ENCODE results near the gene KLHL24. TPM values are rescaled to one million over a fixed set of nuclear protein-coding genes. Genes with fewer than 3 reads are reported as not detected.

KLHL24 gene
- total and polyA plus RNA-seq, 2 of the 13 experiments (the other 11 are each of a cell fraction or from before 2014, with no cell fraction given): 6.9 to 15.7 TPM

DNA sequence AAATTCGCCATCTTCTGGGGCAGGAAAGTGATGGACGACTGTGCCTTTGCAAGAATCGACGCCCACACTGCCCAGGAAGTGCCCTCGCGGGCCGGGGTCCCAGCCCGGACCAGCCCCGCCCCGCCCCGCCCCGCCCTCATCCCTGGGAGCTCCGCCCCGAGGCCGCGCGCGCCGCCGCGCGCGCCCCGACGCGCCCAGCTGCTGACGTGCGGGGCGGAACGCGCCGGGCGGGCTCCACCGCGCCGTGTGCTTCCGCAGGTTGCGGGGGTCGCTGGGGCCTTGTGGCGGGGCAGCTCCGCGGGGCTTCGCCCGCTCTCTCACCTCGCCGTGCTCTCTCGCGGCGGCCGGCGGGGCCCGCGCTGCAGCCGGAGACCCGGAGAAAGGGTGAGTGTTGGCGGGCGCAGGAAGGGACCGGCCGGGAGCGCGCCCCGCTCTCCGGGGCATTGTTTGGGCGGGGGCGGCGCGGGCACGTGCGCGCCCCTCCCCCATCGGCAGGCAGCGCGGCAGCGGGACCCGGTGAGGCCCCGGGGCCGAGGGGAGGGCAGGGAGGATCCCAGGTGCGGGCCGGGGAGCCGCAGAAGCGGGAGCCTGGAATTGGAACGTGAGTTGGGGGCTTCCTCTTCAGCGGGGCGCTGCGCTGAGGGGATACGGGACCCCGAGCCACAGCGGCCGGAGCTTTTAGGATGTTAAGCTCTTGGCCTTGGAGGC is 62.3 kb downstream of the KLHL24 start, which contains the start of gene YEATS2 (continued):
- TF ChIP-seq TAF1 (CRISPR knock-in tag; IDR thresholded peaks at IDR 0.05) (peak; percentile 49), ZFP36L2 (CRISPR knock-in tag; IDR thresholded peaks at IDR 0.05) (no peak), ZNF207 (IDR thresholded peaks at IDR 0.05; ENCODE audit: borderline replicate concordance) (no peak), ZNF737 (CRISPR knock-in tag; IDR thresholded peaks at IDR 0.05; ENCODE audit: borderline replicate concordance) (0 out of 2 replicates have a peak, but pooled peaks have one; percentile 41), KLF15 (CRISPR knock-in tag; IDR thresholded peaks at IDR 0.05; ENCODE audit: borderline replicate concordance) (no peak), ZNF335 (CRISPR knock-in tag; IDR thresholded peaks at IDR 0.05) (no peak), ZBTB42 (CRISPR knock-in tag; IDR thresholded peaks at IDR 0.05) (peak; percentile 30; the same call in 1 of the 2 replicates), HNF4A (CRISPR knock-in tag; IDR thresholded peaks at IDR 0.05) (no peak), ZMYM2 (CRISPR knock-in tag; IDR thresholded peaks at IDR 0.05) (no peak), ZNF441 (CRISPR knock-in tag; IDR thresholded peaks at IDR 0.05; ENCODE audit: borderline replicate concordance) (peak; percentile 25; the same call in 1 of the 2 replicates)
- TF ChIP-seq, protein P1, sequence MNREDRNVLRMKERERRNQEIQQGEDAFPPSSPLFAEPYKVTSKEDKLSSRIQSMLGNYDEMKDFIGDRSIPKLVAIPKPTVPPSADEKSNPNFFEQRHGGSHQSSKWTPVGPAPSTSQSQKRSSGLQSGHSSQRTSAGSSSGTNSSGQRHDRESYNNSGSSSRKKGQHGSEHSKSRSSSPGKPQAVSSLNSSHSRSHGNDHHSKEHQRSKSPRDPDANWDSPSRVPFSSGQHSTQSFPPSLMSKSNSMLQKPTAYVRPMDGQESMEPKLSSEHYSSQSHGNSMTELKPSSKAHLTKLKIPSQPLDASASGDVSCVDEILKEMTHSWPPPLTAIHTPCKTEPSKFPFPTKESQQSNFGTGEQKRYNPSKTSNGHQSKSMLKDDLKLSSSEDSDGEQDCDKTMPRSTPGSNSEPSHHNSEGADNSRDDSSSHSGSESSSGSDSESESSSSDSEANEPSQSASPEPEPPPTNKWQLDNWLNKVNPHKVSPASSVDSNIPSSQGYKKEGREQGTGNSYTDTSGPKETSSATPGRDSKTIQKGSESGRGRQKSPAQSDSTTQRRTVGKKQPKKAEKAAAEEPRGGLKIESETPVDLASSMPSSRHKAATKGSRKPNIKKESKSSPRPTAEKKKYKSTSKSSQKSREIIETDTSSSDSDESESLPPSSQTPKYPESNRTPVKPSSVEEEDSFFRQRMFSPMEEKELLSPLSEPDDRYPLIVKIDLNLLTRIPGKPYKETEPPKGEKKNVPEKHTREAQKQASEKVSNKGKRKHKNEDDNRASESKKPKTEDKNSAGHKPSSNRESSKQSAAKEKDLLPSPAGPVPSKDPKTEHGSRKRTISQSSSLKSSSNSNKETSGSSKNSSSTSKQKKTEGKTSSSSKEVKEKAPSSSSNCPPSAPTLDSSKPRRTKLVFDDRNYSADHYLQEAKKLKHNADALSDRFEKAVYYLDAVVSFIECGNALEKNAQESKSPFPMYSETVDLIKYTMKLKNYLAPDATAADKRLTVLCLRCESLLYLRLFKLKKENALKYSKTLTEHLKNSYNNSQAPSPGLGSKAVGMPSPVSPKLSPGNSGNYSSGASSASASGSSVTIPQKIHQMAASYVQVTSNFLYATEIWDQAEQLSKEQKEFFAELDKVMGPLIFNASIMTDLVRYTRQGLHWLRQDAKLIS (CRISPR knock-in tag; IDR thresholded peaks at IDR 0.05): no peak
- TF ChIP-seq, protein P2, sequence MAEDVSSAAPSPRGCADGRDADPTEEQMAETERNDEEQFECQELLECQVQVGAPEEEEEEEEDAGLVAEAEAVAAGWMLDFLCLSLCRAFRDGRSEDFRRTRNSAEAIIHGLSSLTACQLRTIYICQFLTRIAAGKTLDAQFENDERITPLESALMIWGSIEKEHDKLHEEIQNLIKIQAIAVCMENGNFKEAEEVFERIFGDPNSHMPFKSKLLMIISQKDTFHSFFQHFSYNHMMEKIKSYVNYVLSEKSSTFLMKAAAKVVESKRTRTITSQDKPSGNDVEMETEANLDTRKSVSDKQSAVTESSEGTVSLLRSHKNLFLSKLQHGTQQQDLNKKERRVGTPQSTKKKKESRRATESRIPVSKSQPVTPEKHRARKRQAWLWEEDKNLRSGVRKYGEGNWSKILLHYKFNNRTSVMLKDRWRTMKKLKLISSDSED (CRISPR knock-in tag; IDR thresholded peaks at IDR 0.05): peak; percentile 70; the same call in 1 of the 2 replicates
- TF ChIP-seq, protein P3, sequence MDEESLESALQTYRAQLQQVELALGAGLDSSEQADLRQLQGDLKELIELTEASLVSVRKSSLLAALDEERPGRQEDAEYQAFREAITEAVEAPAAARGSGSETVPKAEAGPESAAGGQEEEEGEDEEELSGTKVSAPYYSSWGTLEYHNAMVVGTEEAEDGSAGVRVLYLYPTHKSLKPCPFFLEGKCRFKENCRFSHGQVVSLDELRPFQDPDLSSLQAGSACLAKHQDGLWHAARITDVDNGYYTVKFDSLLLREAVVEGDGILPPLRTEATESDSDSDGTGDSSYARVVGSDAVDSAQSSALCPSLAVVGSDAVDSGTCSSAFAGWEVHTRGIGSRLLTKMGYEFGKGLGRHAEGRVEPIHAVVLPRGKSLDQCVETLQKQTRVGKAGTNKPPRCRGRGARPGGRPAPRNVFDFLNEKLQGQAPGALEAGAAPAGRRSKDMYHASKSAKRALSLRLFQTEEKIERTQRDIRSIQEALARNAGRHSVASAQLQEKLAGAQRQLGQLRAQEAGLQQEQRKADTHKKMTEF (CRISPR knock-in tag; IDR thresholded peaks at IDR 0.05): no peak; the same call in 1 of the 2 replicates
- TF ChIP-seq, protein P4, sequence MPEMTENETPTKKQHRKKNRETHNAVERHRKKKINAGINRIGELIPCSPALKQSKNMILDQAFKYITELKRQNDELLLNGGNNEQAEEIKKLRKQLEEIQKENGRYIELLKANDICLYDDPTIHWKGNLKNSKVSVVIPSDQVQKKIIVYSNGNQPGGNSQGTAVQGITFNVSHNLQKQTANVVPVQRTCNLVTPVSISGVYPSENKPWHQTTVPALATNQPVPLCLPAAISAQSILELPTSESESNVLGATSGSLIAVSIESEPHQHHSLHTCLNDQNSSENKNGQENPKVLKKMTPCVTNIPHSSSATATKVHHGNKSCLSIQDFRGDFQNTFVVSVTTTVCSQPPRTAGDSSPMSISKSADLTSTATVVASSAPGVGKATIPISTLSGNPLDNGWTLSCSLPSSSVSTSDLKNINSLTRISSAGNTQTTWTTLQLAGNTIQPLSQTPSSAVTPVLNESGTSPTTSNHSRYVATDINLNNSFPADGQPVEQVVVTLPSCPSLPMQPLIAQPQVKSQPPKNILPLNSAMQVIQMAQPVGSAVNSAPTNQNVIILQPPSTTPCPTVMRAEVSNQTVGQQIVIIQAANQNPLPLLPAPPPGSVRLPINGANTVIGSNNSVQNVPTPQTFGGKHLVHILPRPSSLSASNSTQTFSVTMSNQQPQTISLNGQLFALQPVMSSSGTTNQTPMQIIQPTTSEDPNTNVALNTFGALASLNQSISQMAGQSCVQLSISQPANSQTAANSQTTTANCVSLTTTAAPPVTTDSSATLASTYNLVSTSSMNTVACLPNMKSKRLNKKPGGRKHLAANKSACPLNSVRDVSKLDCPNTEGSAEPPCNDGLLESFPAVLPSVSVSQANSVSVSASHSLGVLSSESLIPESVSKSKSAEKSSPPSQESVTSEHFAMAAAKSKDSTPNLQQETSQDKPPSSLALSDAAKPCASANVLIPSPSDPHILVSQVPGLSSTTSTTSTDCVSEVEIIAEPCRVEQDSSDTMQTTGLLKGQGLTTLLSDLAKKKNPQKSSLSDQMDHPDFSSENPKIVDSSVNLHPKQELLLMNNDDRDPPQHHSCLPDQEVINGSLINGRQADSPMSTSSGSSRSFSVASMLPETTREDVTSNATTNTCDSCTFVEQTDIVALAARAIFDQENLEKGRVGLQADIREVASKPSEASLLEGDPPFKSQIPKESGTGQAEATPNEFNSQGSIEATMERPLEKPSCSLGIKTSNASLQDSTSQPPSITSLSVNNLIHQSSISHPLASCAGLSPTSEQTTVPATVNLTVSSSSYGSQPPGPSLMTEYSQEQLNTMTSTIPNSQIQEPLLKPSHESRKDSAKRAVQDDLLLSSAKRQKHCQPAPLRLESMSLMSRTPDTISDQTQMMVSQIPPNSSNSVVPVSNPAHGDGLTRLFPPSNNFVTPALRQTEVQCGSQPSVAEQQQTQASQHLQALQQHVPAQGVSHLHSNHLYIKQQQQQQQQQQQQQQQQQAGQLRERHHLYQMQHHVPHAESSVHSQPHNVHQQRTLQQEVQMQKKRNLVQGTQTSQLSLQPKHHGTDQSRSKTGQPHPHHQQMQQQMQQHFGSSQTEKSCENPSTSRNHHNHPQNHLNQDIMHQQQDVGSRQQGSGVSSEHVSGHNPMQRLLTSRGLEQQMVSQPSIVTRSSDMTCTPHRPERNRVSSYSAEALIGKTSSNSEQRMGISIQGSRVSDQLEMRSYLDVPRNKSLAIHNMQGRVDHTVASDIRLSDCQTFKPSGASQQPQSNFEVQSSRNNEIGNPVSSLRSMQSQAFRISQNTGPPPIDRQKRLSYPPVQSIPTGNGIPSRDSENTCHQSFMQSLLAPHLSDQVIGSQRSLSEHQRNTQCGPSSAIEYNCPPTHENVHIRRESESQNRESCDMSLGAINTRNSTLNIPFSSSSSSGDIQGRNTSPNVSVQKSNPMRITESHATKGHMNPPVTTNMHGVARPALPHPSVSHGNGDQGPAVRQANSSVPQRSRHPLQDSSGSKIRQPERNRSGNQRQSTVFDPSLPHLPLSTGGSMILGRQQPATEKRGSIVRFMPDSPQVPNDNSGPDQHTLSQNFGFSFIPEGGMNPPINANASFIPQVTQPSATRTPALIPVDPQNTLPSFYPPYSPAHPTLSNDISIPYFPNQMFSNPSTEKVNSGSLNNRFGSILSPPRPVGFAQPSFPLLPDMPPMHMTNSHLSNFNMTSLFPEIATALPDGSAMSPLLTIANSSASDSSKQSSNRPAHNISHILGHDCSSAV (CRISPR knock-in tag; IDR thresholded peaks at IDR 0.05; ENCODE audit: borderline replicate concordance): no peak

Measured in HepG2 (cell line).